Keratinocyte (primary cell): ENCODE measurements around the gene CXCL16. TPM values are rescaled to one million over a fixed set of nuclear protein-coding genes. Genes with fewer than 3 reads are reported as not detected.

Source experiments
- DNase-seq: peaks from one replicate; pipeline ENCODE4 v3.0.0-alpha.2; 2011; ENCODE audit warnings: low read depth, missing footprints, low spot score
- FAIRE-seq: peaks from 2 replicates; lab custom pipeline; 2011; peaks lifted over from hg19 to GRCh38; lab: Jason Lieb, UNC
- H2AFZ ChIP-seq: 2 replicates; pipeline ENCODE4 v1.6.0; 2012; ENCODE audit warnings: low read length, control low read depth, inconsistent platforms; ENCODE audit not compliant: control insufficient read depth
- H3K27ac ChIP-seq: 2 replicates; pipeline ENCODE4 v1.5.1; 2011; ENCODE audit warnings: low read length; ENCODE audit not compliant: control insufficient read depth, insufficient read depth
- H3K27me3 ChIP-seq: 3 replicates; pipeline ENCODE4 v1.6.0; 2011; ENCODE audit warnings: low read length; ENCODE audit not compliant: control insufficient read depth, insufficient read depth; ENCODE audit errors: extremely low read depth
- H3K36me3 ChIP-seq, 2 experiments: 2 replicates in 1 of 2; 3 replicates in 1 of 2; pipeline ENCODE4 v1.5.1; 2011; ENCODE audit warnings: low read length in 2 of 2, mild to moderate bottlenecking in 1 of 2; ENCODE audit not compliant: control insufficient read depth in 2 of 2, insufficient read depth in 2 of 2; ENCODE audit errors: extremely low read depth in 1 of 2
- H3K4me1 ChIP-seq: 3 replicates; pipeline ENCODE4 v1.5.1; 2011; ENCODE audit warnings: low read length; ENCODE audit not compliant: control insufficient read depth, insufficient read depth; ENCODE audit errors: extremely low read depth
- H3K4me2 ChIP-seq: 3 replicates; pipeline ENCODE4 v1.6.0; 2011; ENCODE audit warnings: low read depth, low read length; ENCODE audit not compliant: control insufficient read depth, insufficient read depth; ENCODE audit errors: extremely low read depth
- H3K4me3 ChIP-seq, 3 experiments: fragments of 200-600 bp in 1 of 3; sonication (generic) in 1 of 3; 2 replicates in 2 of 3; 3 replicates in 1 of 3; pipeline ENCODE4 v1.5.1; 2011 to 2016; ENCODE audit warnings: low read length in 3 of 3, mild to moderate bottlenecking in 3 of 3, control low read depth in 2 of 3, inconsistent platforms in 1 of 3, low read depth in 1 of 3, mixed read lengths in 1 of 3, mixed run types in 1 of 3, moderate library complexity in 1 of 3; ENCODE audit not compliant: control insufficient read depth in 2 of 3, insufficient read depth in 2 of 3; ENCODE audit errors: extremely low read depth in 1 of 3
- H3K79me2 ChIP-seq: 2 replicates; pipeline ENCODE4 v1.6.0; 2012; ENCODE audit warnings: low read length; ENCODE audit not compliant: control insufficient read depth, insufficient read depth
- H3K9ac ChIP-seq: 3 replicates; pipeline ENCODE4 v1.6.0; 2011; ENCODE audit warnings: low read length; ENCODE audit not compliant: control insufficient read depth, insufficient read depth; ENCODE audit errors: extremely low read depth
- H3K9me1 ChIP-seq: 3 replicates; pipeline ENCODE4 v1.6.0; 2011; ENCODE audit warnings: low read length; ENCODE audit not compliant: control insufficient read depth, insufficient read depth; ENCODE audit errors: extremely low read depth
- H3K9me3 ChIP-seq: 2 replicates; pipeline ENCODE4 v1.5.1; 2012; ENCODE audit warnings: low read depth, low read length; ENCODE audit not compliant: control insufficient read depth
- H4K20me1 ChIP-seq: 3 replicates; pipeline ENCODE4 v1.6.0; 2011; ENCODE audit warnings: low read length; ENCODE audit not compliant: control insufficient read depth, insufficient read depth; ENCODE audit errors: extremely low read depth
- CTCF ChIP-seq, 3 experiments: IDR thresholded peaks in 1 of 3; conservative IDR thresholded peaks in 1 of 3; optimal IDR thresholded peaks in 1 of 3; 2 replicates in 2 of 3; 3 replicates in 1 of 3; pipeline versions ENCODE3 to v1.5.1; 2011; ENCODE audit warnings: low read length in 3 of 3, mild to moderate bottlenecking in 3 of 3, moderate library complexity in 2 of 3, control low read depth in 1 of 3, inconsistent platforms in 1 of 3; ENCODE audit not compliant: insufficient read depth in 2 of 3; ENCODE audit errors: extremely low read depth in 1 of 3
- EZH2 ChIP-seq: IDR thresholded peaks from one replicate; pipeline ENCODE4 v1.6.1; 2012; ENCODE audit warnings: inconsistent platforms, mild to moderate bottlenecking, low read length, moderate library complexity
- dilution Hi-C: fragments of 300-500 bp; cut with MboI; formaldehyde crosslinking; loops from one replicate; pipeline ENCODE4 v1.7.0; 2020; ENCODE audit warnings: low sequenced_read_pairs; ENCODE audit not compliant: extremely low pct_ligation_motif_present
- polyA plus RNA-seq, 5 experiments: library from polyadenylated mRNA; depleted of rRNA in 3 of 5; stranded (reverse) in 3 of 5; stranded (forward) in 1 of 5; unstranded in 1 of 5; fragments of >200 nt; gene quantifications; 1 replicate in 1 of 5; 2 replicates in 3 of 5; 3 replicates in 1 of 5; pipeline versions ENCODE4 v1.2.1 to v1.2.3, GENCODE V29; 2011 to 2012; ENCODE audit warnings: missing spikeins in 2 of 5, low read depth in 1 of 5, low replicate concordance in 1 of 5

Gene CXCL16
- polyA plus RNA-seq, 1 donor (not counting 4 experiments of a cell fraction or from before 2014, with no cell fraction given): 12.8 TPM

GRCh38 chr17:4722678-4723240, 17.0 kb downstream of the CXCL16 start:
- DNase-seq: no peak
- dilution Hi-C loops: no loop called here
- Histone ChIP-seq H3K9ac (no peak overlapping the region), H4K20me1 (no peaks in the 10 kb centered on the region), H3K27ac (no peak overlapping the region), H3K4me3 (no peak overlapping the region), H3K4me2 (no peak overlapping the region), H2AFZ (no peak overlapping the region), H3K79me2 (no peaks in the 10 kb centered on the region), H3K27me3 (no peaks in the 10 kb centered on the region), H3K9me1 (no peaks in the 10 kb centered on the region), H3K36me3 (no peaks in the 10 kb centered on the region), H3K9me3 (no peaks in the 10 kb centered on the region), H3K4me1 (no peaks in the 10 kb centered on the region)
- no peak for TF ChIP-seq CTCF (optimal IDR thresholded peaks at IDR 0.05 in 1 of 3, IDR thresholded peaks at IDR 0.05 in 1 of 3, conservative IDR thresholded peaks at IDR 0.05 in 1 of 3; ENCODE audit: extremely low read depth in 1 of 3, insufficient read depth in 2 of 3, low read length in 3 of 3)
- TF ChIP-seq EZH2: no peak
- no peak for FAIRE-seq

- H3K27me3 ChIP-seq: no peaks in the 10 kb centered on the region
- no peaks in the 10 kb centered on the region for H3K79me2 ChIP-seq
- dilution Hi-C loops: no loop called here
- H3K36me3 ChIP-seq: no peaks in the 10 kb centered on the region
- no peaks in the 10 kb centered on the region for H3K4me1 ChIP-seq
- no peak overlapping the region for H3K4me3 ChIP-seq
- DNase-seq: no peak
- H4K20me1 ChIP-seq: no peaks in the 10 kb centered on the region
- no peaks in the 10 kb centered on the region for H3K9me1 ChIP-seq
- no peak overlapping the region for H3K4me2 ChIP-seq
- FAIRE-seq: no peak
- no peak overlapping the region for H3K27ac ChIP-seq
- no peaks in the 10 kb centered on the region for H3K9me3 ChIP-seq
- no peak overlapping the region for H3K9ac ChIP-seq
- no peak overlapping the region for H2AFZ ChIP-seq
- TF ChIP-seq EZH2 (no peak), CTCF (optimal IDR thresholded peaks at IDR 0.05 in 1 of 3, IDR thresholded peaks at IDR 0.05 in 1 of 3, conservative IDR thresholded peaks at IDR 0.05 in 1 of 3; ENCODE audit: extremely low read depth in 1 of 3, insufficient read depth in 2 of 3, low read length in 3 of 3) (no peak)
Measured at GRCh38 chr17:4721203-4722135, 18.3 kb downstream of the CXCL16 start.
